Activated T-helper 9 cell treated with anti-CD3 and anti-CD28 coated beads, Interleukin-2, amount 50 U/mL, for 16 hours (primary cell): Measurements from ENCODE around the gene FOXA2.

ENCODE experiments used
- DNase-seq: peaks from one replicate; pipeline ENCODE4 v3.0.0-alpha.2; 2020; ENCODE audit warnings: low read depth

FOXA2 gene

GRCh38 chr20:22583773-22584521, 425 bp downstream of the FOXA2 start:
- no peak for DNase-seq

GRCh38 chr20:22582964-22583772, 1.2 kb downstream of the FOXA2 start:
- no peak for DNase-seq

- no peak for DNase-seq
Measured at GRCh38 chr20:22582386-22582963, 1.9 kb downstream of the FOXA2 start.

GRCh38 chr20:22581437-22582385, 2.7 kb downstream of the FOXA2 start:
- DNase-seq = no peak

GRCh38 chr20:22579711-22580697, 4.4 kb downstream of the FOXA2 start:
- DNase-seq = no peak

- no peak for DNase-seq
Measured at GRCh38 chr20:22579119-22579427, 5.3 kb downstream of the FOXA2 start.

GRCh38 chr20:22578221-22579118, 5.9 kb downstream of the FOXA2 start:
- no peak for DNase-seq

GRCh38 chr20:22577515-22578220, 6.7 kb downstream of the FOXA2 start:
- no peak for DNase-seq

- DNase-seq = no peak
Measured at GRCh38 chr20:22576733-22577514, 7.4 kb downstream of the FOXA2 start.

GRCh38 chr20:22576273-22576672, 8.1 kb downstream of the FOXA2 start:
- no peak for DNase-seq

- no peak for DNase-seq
Measured at GRCh38 chr20:22575737-22576136, 8.6 kb downstream of the FOXA2 start.

GRCh38 chr20:22575087-22575721, 9.2 kb downstream of the FOXA2 start:
- DNase-seq = no peak

GRCh38 chr20:22574545-22575086, 9.8 kb downstream of the FOXA2 start:
- DNase-seq = no peak

GRCh38 chr20:22572491-22572890, 11.9 kb downstream of the FOXA2 start:
- no peak for DNase-seq

GRCh38 chr20:22572023-22572422, 12.3 kb downstream of the FOXA2 start:
- DNase-seq = no peak

GRCh38 chr20:22569353-22569752, 15.0 kb downstream of the FOXA2 start:
- DNase-seq = no peak

GRCh38 chr20:22568872-22569344, 15.5 kb downstream of the FOXA2 start:
- no peak for DNase-seq
